Measurements from ENCODE around the gene ZWILCH. TPM values are rescaled to one million over a fixed set of nuclear protein-coding genes. Genes with fewer than 3 reads are reported as not detected.

ZWILCH gene
- total RNA-seq, 1 experiment from 2014 or later = 50.2 TPM

- TF ChIP-seq ERG (CRISPR knock-in tag; IDR thresholded peaks at IDR 0.05) = no peak
- TF ChIP-seq SOX15 (CRISPR knock-in tag; IDR thresholded peaks at IDR 0.05) = no peak
- TF ChIP-seq NFYB (CRISPR knock-in tag; conservative IDR thresholded peaks at IDR 0.05; ENCODE audit: low read depth) = no peak
Measured at GRCh38 chr15:66477011-66477410, 28.1 kb upstream of the ZWILCH start (continued).

GRCh38 chr15:66480267-66480666 is 24.9 kb upstream of the ZWILCH start:
- Mint-ChIP-seq H3K27ac (no peak overlapping the region), H3K4me1 (peaks cover 26% of the 10 kb centered on the region), H3K4me3 (no peak overlapping the region), H3K9me3 (no peaks in the 10 kb centered on the region), H3K36me3 (peaks cover 38% of the 10 kb centered on the region), H3K27me3 (ENCODE audit: low read depth) (no peaks in the 10 kb centered on the region)
- ATAC-seq (no peak), DNase-seq (ENCODE audit: low spot score) (no peak)
- TF ChIP-seq TEAD1 (CRISPR knock-in tag; IDR thresholded peaks at IDR 0.05) (no peak), KAT7 (CRISPR knock-in tag; IDR thresholded peaks at IDR 0.05; ENCODE audit: borderline replicate concordance) (no peak), FOXP4 (CRISPR knock-in tag; IDR thresholded peaks at IDR 0.05) (no peak), FOXJ3 (CRISPR knock-in tag; IDR thresholded peaks at IDR 0.05; ENCODE audit: borderline replicate concordance) (no peak), ATF1 (CRISPR knock-in tag; IDR thresholded peaks at IDR 0.05) (no peak), CREB1 (CRISPR knock-in tag; IDR thresholded peaks at IDR 0.05) (no peak), STAT6 (CRISPR knock-in tag; conservative IDR thresholded peaks at IDR 0.05; ENCODE audit: low read depth) (no peak)
- CTCF ChIA-PET = interaction anchor here (1.2 kb wide), 1 partner anchor 18 kb away, joined by 3 read pairs; no protein-coding TSS in a partner anchor
- POLR2A ChIA-PET = no interaction called here

- CTCF ChIA-PET = interaction anchor here (1.2 kb wide), 1 partner anchor 17 kb away, joined by 3 read pairs; no protein-coding TSS in a partner anchor
- TF ChIP-seq E2F1 (CRISPR knock-in tag; IDR thresholded peaks at IDR 0.05) (no peak), RELA (CRISPR knock-in tag; IDR thresholded peaks at IDR 0.05; ENCODE audit: borderline replicate concordance) (no peak), ZNF121 (CRISPR knock-in tag; IDR thresholded peaks at IDR 0.05) (no peak), PREB (CRISPR knock-in tag; IDR thresholded peaks at IDR 0.05; ENCODE audit: borderline replicate concordance) (no peak), ATF3 (CRISPR knock-in tag; conservative IDR thresholded peaks at IDR 0.05) (no peak), ZNF281 (CRISPR knock-in tag; IDR thresholded peaks at IDR 0.05) (no peak), SMAD4 (CRISPR knock-in tag; IDR thresholded peaks at IDR 0.05) (no peak), GRHL2 (CRISPR knock-in tag; IDR thresholded peaks at IDR 0.05; ENCODE audit: insufficient replicate concordance, severe bottlenecking) (no peak), ZMAT4 (CRISPR knock-in tag; IDR thresholded peaks at IDR 0.05) (no peak), NFYB (CRISPR knock-in tag; conservative IDR thresholded peaks at IDR 0.05; ENCODE audit: low read depth) (no peak), CBFB (CRISPR knock-in tag; IDR thresholded peaks at IDR 0.05; ENCODE audit: low read depth) (no peak), NR1H2 (CRISPR knock-in tag; IDR thresholded peaks at IDR 0.05) (no peak)
Measured at GRCh38 chr15:66481107-66481856, 23.8 kb upstream of the ZWILCH start.

More at GRCh38 chr15:66481107-66481856, 23.8 kb upstream of the ZWILCH start:
- H3K36me3 Mint-ChIP-seq = peaks cover 38% of the 10 kb centered on the region
- H3K4me1 Mint-ChIP-seq = peaks cover 16% of the 10 kb centered on the region
- H3K27me3 Mint-ChIP-seq (ENCODE audit: low read depth) = no peaks in the 10 kb centered on the region
- no peaks in the 10 kb centered on the region for H3K9me3 Mint-ChIP-seq
- ATAC-seq (no peak), DNase-seq (ENCODE audit: low spot score) (no peak)
- no peak overlapping the region for H3K4me3 Mint-ChIP-seq
- POLR2A ChIA-PET = no interaction called here
- peak overlapping the region; percentile 29; the same call in 1 of the 2 replicates for H3K27ac Mint-ChIP-seq

Measured in WTC11 (cell line).